Cardiac fibroblast (primary cell): Measurements from ENCODE around the gene RAP2C.

Source experiments
- DNase-seq, 2 donors: peaks; one replicate each; pipeline versions ENCODE4 v3.0.0 to v3.0.0-alpha.2; 2010; ENCODE audit warnings: low read depth in 2 of 2
- H3K4me3 ChIP-seq, 2 donors: replicated peaks in 1 of 2; 1 replicate in 1 of 2; 2 replicates in 1 of 2; pipeline ENCODE4 v1.5.1; 2011; ENCODE audit warnings: low read depth in 2 of 2, low read length in 2 of 2, mild to moderate bottlenecking in 2 of 2, moderate library complexity in 1 of 2
- CTCF ChIP-seq: IDR thresholded peaks from one replicate; pipeline ENCODE4 v1.5.1; 2011; ENCODE audit warnings: low read depth, mild to moderate bottlenecking, low read length, inconsistent platforms

Gene RAP2C

GRCh38 chrX:132217203-132218073 is 1.8 kb downstream of the RAP2C start:
- DNase-seq = peak; percentile 78 to 88
- H3K4me3 ChIP-seq = peak overlapping the region; percentile 56 to 63
- TF ChIP-seq CTCF = no peak

- peak; percentile 19 to 58 for DNase-seq
- no peak for TF ChIP-seq CTCF
- peak overlapping the region; percentile 56 to 63 for H3K4me3 ChIP-seq
Measured at GRCh38 chrX:132216806-132217202, 2.4 kb downstream of the RAP2C start.

GRCh38 chrX:132216283-132216682 is 3.0 kb downstream of the RAP2C start:
- DNase-seq = no peak
- no peak for TF ChIP-seq CTCF
- H3K4me3 ChIP-seq = peak overlapping the region; percentile 56 to 63

GRCh38 chrX:132214518-132214917 is 4.7 kb downstream of the RAP2C start:
- DNase-seq = no peak
- no peak overlapping the region for H3K4me3 ChIP-seq
- no peak for TF ChIP-seq CTCF

- peak; percentile 70 to 72 for DNase-seq
- H3K4me3 ChIP-seq = no peak overlapping the region
- TF ChIP-seq CTCF = no peak
Measured at GRCh38 chrX:132209527-132209926, 9.7 kb downstream of the RAP2C start.

GRCh38 chrX:132208422-132208821 is 10.8 kb downstream of the RAP2C start:
- TF ChIP-seq CTCF = no peak
- H3K4me3 ChIP-seq = no peak overlapping the region
- DNase-seq = no peak
